ENCODE data around the gene CACNB3.

DNA sequence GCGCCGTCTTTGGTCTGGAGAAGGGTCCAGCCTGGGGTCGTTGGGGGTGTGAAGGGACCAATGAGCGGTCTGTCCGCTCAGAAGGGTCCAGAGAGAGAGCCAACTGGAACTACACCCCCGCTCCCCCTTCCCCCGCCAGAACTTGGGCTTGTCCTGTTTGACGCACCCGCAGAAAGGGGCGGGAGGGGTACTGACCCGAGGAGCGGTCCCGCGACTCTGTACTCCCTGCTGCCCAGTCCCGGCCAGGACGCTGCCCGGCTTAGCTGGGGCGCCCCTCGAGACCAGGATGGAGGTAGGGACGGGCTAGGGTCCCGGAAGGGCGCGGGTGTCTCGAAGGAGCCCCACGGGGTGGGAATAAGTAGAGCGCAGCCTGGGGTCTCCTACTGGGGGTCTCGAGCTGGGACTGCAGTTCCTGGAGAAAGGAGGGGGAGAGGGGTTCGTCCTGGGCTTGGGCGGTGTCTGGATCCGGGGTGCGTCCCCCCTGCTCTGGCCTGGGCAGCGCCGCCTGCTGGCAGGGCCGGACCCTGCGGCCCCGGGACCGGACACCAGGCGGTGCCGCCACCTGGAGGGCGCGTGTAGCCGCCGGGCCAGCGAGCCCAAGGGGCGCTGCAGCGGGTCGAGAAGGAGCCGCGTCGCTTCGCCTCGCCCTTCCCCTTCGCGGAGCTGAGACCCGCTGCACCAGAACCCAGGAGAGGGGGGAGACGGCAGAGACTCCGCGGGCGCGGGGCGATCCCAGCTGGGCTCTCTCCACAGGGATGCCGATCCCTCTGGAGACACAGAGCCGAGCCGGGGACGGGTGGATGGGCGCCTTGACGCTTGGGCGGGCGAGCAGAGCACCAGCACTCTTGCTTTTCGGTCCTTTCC lies 3.8 kb upstream of the CACNB3 start:
- TF ChIP-seq, protein P1, sequence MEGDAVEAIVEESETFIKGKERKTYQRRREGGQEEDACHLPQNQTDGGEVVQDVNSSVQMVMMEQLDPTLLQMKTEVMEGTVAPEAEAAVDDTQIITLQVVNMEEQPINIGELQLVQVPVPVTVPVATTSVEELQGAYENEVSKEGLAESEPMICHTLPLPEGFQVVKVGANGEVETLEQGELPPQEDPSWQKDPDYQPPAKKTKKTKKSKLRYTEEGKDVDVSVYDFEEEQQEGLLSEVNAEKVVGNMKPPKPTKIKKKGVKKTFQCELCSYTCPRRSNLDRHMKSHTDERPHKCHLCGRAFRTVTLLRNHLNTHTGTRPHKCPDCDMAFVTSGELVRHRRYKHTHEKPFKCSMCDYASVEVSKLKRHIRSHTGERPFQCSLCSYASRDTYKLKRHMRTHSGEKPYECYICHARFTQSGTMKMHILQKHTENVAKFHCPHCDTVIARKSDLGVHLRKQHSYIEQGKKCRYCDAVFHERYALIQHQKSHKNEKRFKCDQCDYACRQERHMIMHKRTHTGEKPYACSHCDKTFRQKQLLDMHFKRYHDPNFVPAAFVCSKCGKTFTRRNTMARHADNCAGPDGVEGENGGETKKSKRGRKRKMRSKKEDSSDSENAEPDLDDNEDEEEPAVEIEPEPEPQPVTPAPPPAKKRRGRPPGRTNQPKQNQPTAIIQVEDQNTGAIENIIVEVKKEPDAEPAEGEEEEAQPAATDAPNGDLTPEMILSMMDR (IDR thresholded peaks at IDR 0.05; ENCODE audit: insufficient read depth, low read depth, low read length): peak; percentile 71
- no peak for TF ChIP-seq EZH2 (IDR thresholded peaks at IDR 0.05; ENCODE audit: insufficient read depth, low read length)

Measured in astrocyte (in vitro differentiated cells and primary cell).